ENCODE data around the gene MYRIP.
"Not testable (repeated sequence)": the region's sequence is repeated elsewhere in the genome, so short reads cannot be mapped to it uniquely, and the experiment has no call there.

MYRIP gene

GRCh38 chr3:39972508-39972907, 163.1 kb downstream of the MYRIP start:
- no peak for DNase-seq

GRCh38 chr3:39977058-39977794, 167.8 kb downstream of the MYRIP start:
- DNase-seq, result no peak

GRCh38 chr3:39978308-39978707, 168.9 kb downstream of the MYRIP start:
- no peak for DNase-seq

GRCh38 chr3:39980058-39980457, 170.6 kb downstream of the MYRIP start:
- no peak for DNase-seq

GRCh38 chr3:39980781-39981180, 171.4 kb downstream of the MYRIP start:
- no peak for DNase-seq

GRCh38 chr3:39981547-39982184, 172.3 kb downstream of the MYRIP start:
- DNase-seq, result no peak

GRCh38 chr3:39982665-39983357, 173.4 kb downstream of the MYRIP start:
- DNase-seq, result no peak

GRCh38 chr3:39989746-39990145, 180.3 kb downstream of the MYRIP start:
- no peak for DNase-seq

- DNase-seq, result no peak
Measured at GRCh38 chr3:39990532-39990931, 181.1 kb downstream of the MYRIP start.

GRCh38 chr3:40008796-40009195, 199.4 kb downstream of the MYRIP start:
- no peak for DNase-seq

- no peak for DNase-seq
Measured at GRCh38 chr3:40009991-40010390, 200.6 kb downstream of the MYRIP start.

- DNase-seq, result no peak
Measured at GRCh38 chr3:40012381-40012780, 203.0 kb downstream of the MYRIP start.

GRCh38 chr3:40016391-40016790, 207.0 kb downstream of the MYRIP start:
- no peak for DNase-seq

- no peak for DNase-seq
Measured at GRCh38 chr3:40018369-40018768, 209.0 kb downstream of the MYRIP start.

- DNase-seq, result no peak
Measured at GRCh38 chr3:40019376-40019775, 210.0 kb downstream of the MYRIP start.

GRCh38 chr3:40020689-40021088, 211.3 kb downstream of the MYRIP start:
- no peak for DNase-seq

GRCh38 chr3:40021338-40021737, 211.9 kb downstream of the MYRIP start:
- DNase-seq, result no peak

GRCh38 chr3:40022297-40022827, 213.0 kb downstream of the MYRIP start:
- no peak for DNase-seq

GRCh38 chr3:40024526-40024925, 215.1 kb downstream of the MYRIP start:
- DNase-seq, result no peak

GRCh38 chr3:40025892-40026291, 216.5 kb downstream of the MYRIP start:
- DNase-seq, result not testable (repeated sequence)

- DNase-seq, result no peak
Measured at GRCh38 chr3:40035177-40035576, 225.8 kb downstream of the MYRIP start.

GRCh38 chr3:40037582-40037981, 228.2 kb downstream of the MYRIP start:
- no peak for DNase-seq

- DNase-seq, result no peak
Measured at GRCh38 chr3:40042752-40043443, 233.5 kb downstream of the MYRIP start.
